Lung (tissue), 12 donors: ENCODE results near the gene SRRD. TPM values are rescaled to one million over a fixed set of nuclear protein-coding genes. Genes with fewer than 3 reads are reported as not detected.

Source experiments
- ATAC-seq: fragments of 200-7000 bp; cut with Tn5 transposase; one replicate; pipeline ENCODE4 v1.9.1; 2020; ENCODE audit warnings: moderate number of reproducible peaks; ENCODE audit not compliant: insufficient read depth, low FRiP score
- DNase-seq, 3 donors: peaks; one replicate each; pipeline ENCODE4 v3.0.0-alpha.2; 2013 to 2017
- H3K27ac ChIP-seq, 2 donors: one replicate each; pipeline ENCODE4 v1.5.1; 2013; ENCODE audit warnings: mild to moderate bottlenecking in 2 of 2, moderate library complexity in 2 of 2, control low read depth in 1 of 2, inconsistent platforms in 1 of 2, low read depth in 1 of 2, low read length in 1 of 2
- H3K27me3 ChIP-seq, 3 donors: one replicate each; pipeline ENCODE4 v1.5.1; 2013; ENCODE audit warnings: low read length in 2 of 3; ENCODE audit not compliant: control insufficient read depth in 3 of 3, insufficient read depth in 3 of 3
- H3K36me3 ChIP-seq, 4 donors: one replicate each; pipeline ENCODE4 v1.5.1; 2013; ENCODE audit warnings: low read length in 4 of 4, mild to moderate bottlenecking in 1 of 4, moderate library complexity in 1 of 4; ENCODE audit not compliant: control insufficient read depth in 4 of 4, insufficient read depth in 4 of 4
- H3K4me1 ChIP-seq, 5 donors: one replicate each; pipeline ENCODE4 v1.5.1; 2013; ENCODE audit warnings: low read length in 5 of 5, mild to moderate bottlenecking in 2 of 5, moderate library complexity in 1 of 5; ENCODE audit not compliant: control insufficient read depth in 5 of 5, insufficient read depth in 5 of 5
- H3K4me3 ChIP-seq: one replicate; pipeline ENCODE4 v1.5.1; 2013; ENCODE audit warnings: mild to moderate bottlenecking, control low read depth, moderate library complexity
- H3K9ac ChIP-seq, 2 donors: one replicate each; pipeline ENCODE4 v1.5.1; 2013; ENCODE audit warnings: low read length in 2 of 2, control low read depth in 1 of 2; ENCODE audit not compliant: insufficient read depth in 1 of 2
- H3K9me3 ChIP-seq, 4 donors: one replicate each; pipeline ENCODE4 v1.5.1; 2013; ENCODE audit warnings: low read length in 3 of 4, mild to moderate bottlenecking in 1 of 4, moderate library complexity in 1 of 4; ENCODE audit not compliant: control insufficient read depth in 4 of 4, insufficient read depth in 3 of 4
- WGBS, 2 donors: extraction: QIAGEN DNeasy Blood & Tissue Kit; methylation state at CpG; one replicate each; pipeline ENCODE4 v1.1.7; 2013; 5-methylcytosine and 5-hydroxymethylcytosine counted together
- polyA plus RNA-seq, 2 donors: library from polyadenylated mRNA; stranded (reverse); fragments of 200-250 nt; gene quantifications; one replicate each; pipeline ENCODE4 v1.2.1, GENCODE V29; 2013
- total RNA-seq, 2 donors: library from RNA; depleted of rRNA in 1 of 2; stranded (reverse); fragments of >200 nt in 1 of 2; gene quantifications; one replicate each; pipeline ENCODE4 v1.2.1, GENCODE V29; 2014 to 2021
- TF ChIP-seq, protein P1 (sequence below): IDR thresholded peaks from 2 replicates; pipeline ENCODE4 v1.5.1; 2012; ENCODE audit warnings: mild to moderate bottlenecking; ENCODE audit errors: control extremely low read depth, extremely low read depth
- donor health status: control.
- donor health status: control.
- donor health status: Bipolar disorder and iron deficiency.
- donor health status: healthy.
- donor health status: DM: yes; HTN: yes; CAD: no.

The SRRD gene
- total and polyA plus RNA-seq, 4 donors, result 8.5 to 17.6 (median 13.7) TPM

DNA sequence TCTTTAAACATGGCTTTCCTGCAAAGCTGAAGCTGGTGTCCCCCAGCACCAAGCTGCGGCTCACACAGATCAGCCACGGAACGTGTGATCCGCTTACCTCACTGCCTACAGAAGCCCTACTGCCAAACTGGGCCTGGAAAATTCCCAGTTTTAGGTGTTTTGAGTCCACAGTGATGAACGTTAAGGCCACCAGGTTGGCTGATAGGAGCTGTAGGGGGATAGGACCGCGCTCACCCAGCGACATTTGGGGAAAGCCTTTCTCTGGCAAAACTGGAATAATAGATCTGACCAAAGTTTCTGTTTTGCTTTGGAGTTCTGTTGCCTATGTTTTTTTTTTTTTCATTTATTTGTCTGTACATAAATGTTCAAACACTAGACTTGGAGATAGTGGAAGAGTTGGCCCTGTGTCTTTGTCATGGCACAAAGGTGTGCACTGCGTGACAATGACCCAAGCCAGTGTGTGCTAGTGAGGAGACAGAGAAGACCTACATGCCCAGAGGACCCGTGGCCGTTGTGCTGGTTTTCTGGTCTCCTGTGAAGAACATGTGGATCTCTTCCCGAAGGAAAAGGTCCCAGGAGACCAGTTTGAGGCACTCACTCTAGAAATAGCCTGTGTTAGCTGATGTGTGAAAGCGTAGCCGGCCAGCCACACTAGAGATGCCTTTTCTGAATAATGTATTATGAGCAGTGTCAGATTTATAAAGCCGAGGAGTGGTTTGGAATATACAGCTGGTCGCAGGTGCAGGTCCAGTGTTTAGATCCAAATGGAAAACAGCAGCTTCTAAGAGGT is 39.6 kb upstream of the SRRD start:
- TF ChIP-seq, protein P1, sequence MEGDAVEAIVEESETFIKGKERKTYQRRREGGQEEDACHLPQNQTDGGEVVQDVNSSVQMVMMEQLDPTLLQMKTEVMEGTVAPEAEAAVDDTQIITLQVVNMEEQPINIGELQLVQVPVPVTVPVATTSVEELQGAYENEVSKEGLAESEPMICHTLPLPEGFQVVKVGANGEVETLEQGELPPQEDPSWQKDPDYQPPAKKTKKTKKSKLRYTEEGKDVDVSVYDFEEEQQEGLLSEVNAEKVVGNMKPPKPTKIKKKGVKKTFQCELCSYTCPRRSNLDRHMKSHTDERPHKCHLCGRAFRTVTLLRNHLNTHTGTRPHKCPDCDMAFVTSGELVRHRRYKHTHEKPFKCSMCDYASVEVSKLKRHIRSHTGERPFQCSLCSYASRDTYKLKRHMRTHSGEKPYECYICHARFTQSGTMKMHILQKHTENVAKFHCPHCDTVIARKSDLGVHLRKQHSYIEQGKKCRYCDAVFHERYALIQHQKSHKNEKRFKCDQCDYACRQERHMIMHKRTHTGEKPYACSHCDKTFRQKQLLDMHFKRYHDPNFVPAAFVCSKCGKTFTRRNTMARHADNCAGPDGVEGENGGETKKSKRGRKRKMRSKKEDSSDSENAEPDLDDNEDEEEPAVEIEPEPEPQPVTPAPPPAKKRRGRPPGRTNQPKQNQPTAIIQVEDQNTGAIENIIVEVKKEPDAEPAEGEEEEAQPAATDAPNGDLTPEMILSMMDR, result no peak
- DNase-seq (no peak), ATAC-seq (no peak)
- Histone ChIP-seq H3K27me3 (no peaks in the 10 kb centered on the region), H3K36me3 (peaks cover 0 to 3% (median 0%) of the 10 kb centered on the region in 4 donors), H3K27ac (no peak overlapping the region), H3K9me3 (no peaks in the 10 kb centered on the region), H3K9ac (no peak overlapping the region), H3K4me1 (no peaks in the 10 kb centered on the region), H3K4me3 (no peak overlapping the region)
- 91 to 93% methylated on average over 16 of the region's 16 CpGs for WGBS, 2 donors

DNA sequence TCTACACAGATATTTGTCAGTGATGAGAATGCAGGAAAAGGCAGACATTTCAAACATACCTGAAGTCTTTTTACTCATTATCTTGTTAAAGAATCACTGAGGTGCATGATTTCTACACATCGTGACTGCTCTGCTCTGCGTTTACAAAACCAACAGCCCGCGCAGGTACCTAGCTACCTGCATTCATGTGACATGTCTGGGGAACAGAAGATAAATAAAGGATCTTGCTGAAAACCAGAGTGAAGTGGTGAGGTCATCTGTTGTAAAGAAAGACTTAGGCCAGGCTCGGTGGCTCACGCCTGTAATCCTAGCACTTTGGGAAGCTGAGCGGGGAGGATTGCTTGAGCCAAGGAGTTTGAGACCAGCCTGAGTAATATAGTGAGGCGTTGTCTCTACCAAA is 38.9 kb upstream of the SRRD start:
- 72 to 82% methylated on average over 8 of the region's 8 CpGs for WGBS, 2 donors
- Histone ChIP-seq H3K27ac (no peak overlapping the region), H3K9me3 (no peaks in the 10 kb centered on the region), H3K4me1 (no peaks in the 10 kb centered on the region), H3K4me3 (no peak overlapping the region), H3K36me3 (peaks cover 0 to 3% (median 0%) of the 10 kb centered on the region in 4 donors), H3K27me3 (no peaks in the 10 kb centered on the region), H3K9ac (no peak overlapping the region)
- peak in 1 of 3 donors; percentile 8 for DNase-seq
- TF ChIP-seq, protein P1, result no peak
- no peak for ATAC-seq

DNA sequence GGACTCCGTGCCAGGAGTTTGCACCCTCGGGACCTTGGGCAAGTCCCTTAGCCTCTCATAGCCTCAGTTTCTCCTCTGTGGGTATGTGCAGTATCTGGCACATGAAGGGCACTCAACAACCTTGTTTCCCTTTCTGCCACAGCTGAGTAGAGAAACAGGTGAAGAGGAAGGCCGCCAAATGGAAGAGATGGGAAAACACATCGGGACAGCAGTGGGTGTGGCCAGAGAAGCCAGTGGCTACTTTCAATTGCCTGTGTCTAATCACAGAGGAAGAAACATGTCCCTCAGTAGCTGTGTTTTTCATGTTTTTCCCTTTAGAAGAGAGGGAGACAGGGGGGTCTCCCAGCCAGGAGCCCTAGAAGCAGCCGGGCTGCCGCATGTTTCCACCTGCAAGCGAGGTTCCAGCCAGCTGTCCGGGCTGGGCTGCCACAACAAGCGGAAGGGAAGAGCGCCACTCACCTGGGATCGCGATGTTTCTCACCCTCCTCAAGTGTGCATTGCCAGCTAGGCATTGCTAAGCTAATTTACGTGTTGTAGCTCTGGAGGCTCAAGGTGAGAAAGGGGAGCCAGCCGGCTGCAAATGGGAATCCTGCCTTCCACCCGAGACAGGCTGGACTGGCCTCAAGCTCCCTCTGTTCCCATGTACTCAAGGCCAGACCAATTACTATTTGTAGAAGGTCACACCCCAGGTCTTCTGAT is 38.0 kb upstream of the SRRD start:
- DNase-seq, result no peak

More for the DNA sequence above, 38.0 kb upstream of the SRRD start:
- TF ChIP-seq, protein P1, result no peak
- Histone ChIP-seq H3K27me3 (no peaks in the 10 kb centered on the region), H3K9ac (no peak overlapping the region), H3K36me3 (peaks cover 0 to 3% (median 0%) of the 10 kb centered on the region in 4 donors), H3K9me3 (no peaks in the 10 kb centered on the region), H3K4me1 (no peaks in the 10 kb centered on the region), H3K4me3 (no peak overlapping the region), H3K27ac (no peak overlapping the region)
- WGBS, 2 donors, result 77 to 85% methylated on average over 15 of the region's 15 CpGs
- no peak for ATAC-seq
